Measurements from ENCODE around the gene EXTL1.

EXTL1 gene

DNA sequence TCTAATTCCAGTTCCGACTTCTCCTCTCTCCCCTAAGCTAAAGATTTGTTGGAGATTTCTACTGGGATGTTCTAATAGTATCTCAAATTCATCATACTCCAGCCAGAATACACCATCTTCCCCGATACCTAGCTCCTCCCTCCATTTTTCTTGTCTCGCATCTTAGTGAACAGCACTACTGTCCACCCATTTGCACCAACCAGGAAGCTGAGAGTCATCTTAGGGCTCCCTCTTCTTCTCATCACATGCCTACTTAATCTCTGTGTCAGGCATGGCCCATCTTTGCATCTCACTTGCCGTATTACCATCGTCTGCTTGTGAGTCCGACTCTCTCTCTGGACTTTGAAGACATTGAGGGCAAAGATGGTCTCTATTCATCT is 49.4 kb downstream of the EXTL1 start:
- no peak for DNase-seq (ENCODE audit: low spot score)

GRCh38 chr1:26072305-26072704 is 50.7 kb downstream of the EXTL1 start:
- DNase-seq (ENCODE audit: low spot score), result no peak

GRCh38 chr1:26075421-26076144 is 54.0 kb downstream of the EXTL1 start:
- no peak for DNase-seq (ENCODE audit: low spot score)

- DNase-seq (ENCODE audit: low spot score), result no peak
Measured at GRCh38 chr1:26077524-26077923, 55.9 kb downstream of the EXTL1 start.

- no peak for DNase-seq (ENCODE audit: low spot score)
Measured at GRCh38 chr1:26078286-26079177, 57.0 kb downstream of the EXTL1 start.

- no peak for DNase-seq (ENCODE audit: low spot score)
Measured at GRCh38 chr1:26079178-26079563, 57.6 kb downstream of the EXTL1 start.

DNA sequence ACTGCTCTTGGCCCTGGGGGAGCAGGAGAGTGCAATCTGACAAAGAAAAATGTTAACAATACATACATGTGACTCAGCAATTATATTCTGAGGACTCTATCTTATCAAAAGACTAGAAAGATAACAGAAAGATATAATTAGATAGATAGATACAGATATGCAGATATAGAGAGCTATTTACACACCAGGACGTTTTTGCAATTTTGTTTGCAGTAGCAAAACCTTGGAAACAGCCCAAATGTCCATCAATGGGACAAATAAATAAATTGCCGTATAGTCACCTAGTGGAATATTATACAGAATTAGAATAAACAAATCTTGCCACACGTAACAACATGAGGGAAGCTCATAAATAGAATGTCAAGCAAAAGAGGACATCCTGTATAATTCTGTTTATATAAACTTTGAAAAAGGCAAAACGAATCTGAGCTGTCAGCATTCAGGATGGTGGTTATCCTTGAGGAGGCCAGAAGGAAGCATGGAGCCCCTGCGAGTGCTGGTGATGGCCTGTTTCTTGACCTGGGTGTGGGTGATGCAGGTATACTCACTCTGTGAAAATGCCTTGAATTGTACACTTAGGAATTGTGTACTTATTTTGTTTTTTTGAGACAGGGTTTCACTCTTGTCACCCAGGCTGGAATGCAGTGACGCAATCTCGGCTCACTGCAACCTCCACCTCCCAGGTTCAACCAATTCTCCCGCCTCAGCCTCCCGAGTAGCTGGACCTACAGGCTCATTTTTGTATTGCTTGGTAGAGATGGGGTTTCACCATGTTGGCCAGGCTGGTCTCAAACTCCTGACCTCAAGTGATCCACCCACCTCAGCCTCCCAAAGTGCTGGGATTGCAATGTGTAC is 58.6 kb downstream of the EXTL1 start:
- no peak for DNase-seq (ENCODE audit: low spot score)

GRCh38 chr1:26081267-26082019 is 59.9 kb downstream of the EXTL1 start:
- DNase-seq (ENCODE audit: low spot score), result no peak

- no peak for DNase-seq (ENCODE audit: low spot score)
Measured at GRCh38 chr1:26082020-26082350, 60.4 kb downstream of the EXTL1 start.

DNA sequence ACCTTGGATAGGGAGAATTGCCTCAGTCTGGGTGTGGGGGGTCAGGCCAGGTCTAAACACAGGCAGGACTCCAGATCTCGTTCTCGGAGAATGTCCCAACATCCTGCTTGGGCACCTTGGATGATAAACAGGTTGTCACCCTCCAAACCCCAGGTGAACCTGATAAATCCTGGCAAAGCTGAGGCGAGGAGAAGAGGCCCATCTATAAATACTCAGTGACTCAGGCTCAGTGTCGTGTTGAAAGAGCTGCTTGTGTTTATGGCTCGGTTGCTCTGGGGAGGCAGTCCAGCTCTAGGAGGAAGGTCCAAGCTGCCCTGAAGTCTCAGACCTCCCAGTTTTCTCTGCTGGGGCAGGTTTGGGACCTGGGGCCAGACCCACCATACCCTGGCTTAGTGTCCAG is 61.6 kb downstream of the EXTL1 start:
- DNase-seq (ENCODE audit: low spot score), result no peak

DNA sequence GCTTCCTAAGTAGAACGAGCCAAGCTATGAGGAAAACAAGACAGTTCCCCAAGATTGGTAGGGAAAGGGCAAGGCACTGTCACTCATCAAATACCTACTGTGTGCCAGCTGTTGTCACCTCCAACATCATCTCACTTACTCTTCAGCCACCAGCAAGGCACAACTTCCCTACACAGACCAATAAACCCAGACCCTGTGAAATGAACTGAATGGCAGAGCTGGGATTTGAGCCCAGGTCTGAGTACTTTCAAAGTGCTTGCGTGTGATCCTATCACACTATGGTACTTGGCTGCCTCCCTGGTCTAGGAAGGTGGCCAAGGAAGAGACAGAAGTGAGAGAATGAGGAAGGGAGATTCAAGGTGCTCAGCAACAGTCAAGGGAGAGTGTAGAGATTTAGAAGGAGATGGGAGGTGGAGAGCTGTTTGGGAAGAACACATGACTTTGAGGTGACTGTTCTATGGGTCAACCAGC is 62.6 kb downstream of the EXTL1 start:
- no peak for DNase-seq (ENCODE audit: low spot score)

DNA sequence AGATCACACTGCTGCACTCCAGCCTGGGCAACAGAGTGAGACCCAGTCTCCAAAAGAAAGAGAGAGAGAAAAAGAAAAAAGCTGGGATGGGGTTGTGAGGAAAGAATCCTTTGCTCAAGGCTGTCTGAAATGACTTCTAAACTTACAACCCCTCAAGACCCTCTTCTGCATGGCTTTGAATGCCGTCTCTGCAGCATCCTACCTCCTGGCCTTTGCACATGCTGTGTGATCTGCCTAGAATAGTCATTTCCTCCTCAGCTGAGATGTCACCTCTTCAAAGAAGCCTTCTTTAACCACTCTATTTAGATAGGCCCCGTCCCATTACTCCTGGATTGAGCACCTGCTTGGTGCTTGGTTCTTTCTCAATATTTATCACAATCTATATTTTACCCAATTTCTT is 63.3 kb downstream of the EXTL1 start:
- DNase-seq (ENCODE audit: low spot score), result no peak

All from putamen (tissue), 1 donor.